Measurements from ENCODE around the gene RAB24. TPM values are rescaled to one million over a fixed set of nuclear protein-coding genes. Genes with fewer than 3 reads are reported as not detected.

The RAB24 gene
- total and polyA plus RNA-seq, 2 of the 4 experiments (the other 2 are of a cell fraction), result 18.5 to 60.8 TPM

- DNase-seq (no peak), ATAC-seq (ENCODE audit: low read depth) (peak; percentile 2)
- H3K27ac ChIP-seq (ENCODE audit: insufficient read depth, low read length), result peak overlapping the region; percentile 44; the same call in 1 of the 2 replicates
- BruUV-seq (replicated peaks), result no TSS peak
- H3K23ac ChIP-seq (ENCODE audit: low read depth, low read length), result 0 out of 2 replicates have a peak overlapping the region, but pooled peaks have one; percentile 17
- 0 out of 2 replicates have a peak overlapping the region, but pooled peaks have one; percentile 16 for H2BK120ac ChIP-seq (ENCODE audit: low read depth, low read length)
- H2AFZ ChIP-seq (replicated peaks; ENCODE audit: low read length, poor library complexity), result peak overlapping the region; percentile 79
- WGBS, 2 experiments (ENCODE audit: extremely low coverage in 2 of 2, insufficient read length in 1 of 2), result 17% methylated on average over 9 of the region's 19 CpGs; no CpG with 5 or more reads in 1 of the 2 experiments
- no peak overlapping the region for H4K5ac ChIP-seq (ENCODE audit: low read depth, low read length)
- H3K79me1 ChIP-seq (ENCODE audit: low read depth in 1 of 2, low read length in 2 of 2), result peaks cover 9 to 47% of the 10 kb centered on the region in 2 experiments; a peak in 3 of 4 replicates
- peak overlapping the region; percentile 48 for H3K14ac ChIP-seq (replicated peaks; ENCODE audit: low read depth, low read length)
- ChIA-PET POLR2A (ENCODE audit: unreplicated experiment) (no interaction called here), CTCF (no interaction called here)
- H3K4me2 ChIP-seq (ENCODE audit: low read depth, low read length), result peak overlapping the region; percentile 25; the same call in 1 of the 2 replicates
- H3K9me1 ChIP-seq (ENCODE audit: insufficient read depth, low read length), result 0 out of 2 replicates have a peak, but pooled peaks cover 2% of the 10 kb centered on the region
- H3K27me3 ChIP-seq (ENCODE audit: control insufficient read depth, insufficient read depth, low read length), result no peaks in the 10 kb centered on the region
- peaks cover 33% of the 10 kb centered on the region for H4K20me1 ChIP-seq (ENCODE audit: insufficient read depth, low read length)
- TF ChIP-seq RAD21 (IDR thresholded peaks at IDR 0.05; ENCODE audit: low read length), result no peak
- TF ChIP-seq SMC3 (IDR thresholded peaks at IDR 0.05; ENCODE audit: low read depth, low read length), result no peak
- no peak for TF ChIP-seq RFX5 (IDR thresholded peaks at IDR 0.05; ENCODE audit: low read depth, low read length)
- TF ChIP-seq RCOR1 (IDR thresholded peaks at IDR 0.05; ENCODE audit: insufficient replicate concordance, low read length), result no peak
- TF ChIP-seq POLR2A (IDR thresholded peaks at IDR 0.05; ENCODE audit: low read depth, low read length), result no peak
- no peak for TF ChIP-seq NFE2L2 (IDR thresholded peaks at IDR 0.05; ENCODE audit: low read depth, low read length)
- TF ChIP-seq CTCF (conservative IDR thresholded peaks at IDR 0.05; ENCODE audit: low read depth, low read length), result no peak
- TF ChIP-seq USF2 (IDR thresholded peaks at IDR 0.05; ENCODE audit: low read depth, low read length), result no peak
- no peak for TF ChIP-seq MAZ (IDR thresholded peaks at IDR 0.05; ENCODE audit: borderline replicate concordance, low read depth, low read length)
- no peak for TF ChIP-seq CEBPB (IDR thresholded peaks at IDR 0.05; ENCODE audit: low read depth, low read length)
- no peak for TF ChIP-seq MXI1 (IDR thresholded peaks at IDR 0.05; ENCODE audit: borderline replicate concordance, low read depth, low read length)
- no peak for TF ChIP-seq ELK1 (IDR thresholded peaks at IDR 0.05; ENCODE audit: borderline replicate concordance, low read depth, low read length)
- no peak for TF ChIP-seq CHD1 (IDR thresholded peaks at IDR 0.05; ENCODE audit: low read depth, low read length)
- TF ChIP-seq FOS (IDR thresholded peaks at IDR 0.05; ENCODE audit: low read depth, low read length), result no peak
- no peak for TF ChIP-seq BHLHE40 (IDR thresholded peaks at IDR 0.05; ENCODE audit: low read depth, low read length)
- peak overlapping the region; percentile 34 for H3K4ac ChIP-seq (ENCODE audit: low read depth, low read length)
- peak overlapping the region; percentile 67 for H2AK5ac ChIP-seq (ENCODE audit: low read depth, low read length)
- no peak overlapping the region for H3K4me3 ChIP-seq (ENCODE audit: insufficient read depth, low read depth, low read length)
- H3K56ac ChIP-seq (ENCODE audit: extremely low read depth, insufficient read depth, low read length), result no peak overlapping the region
- in situ Hi-C loops (cut with MboI; ENCODE audit: low sequenced_read_pairs), result loop anchor here (5.0 kb wide), 1 partner anchor 135 kb away; the partner anchor contains the start of gene PRR7
- H4K91ac ChIP-seq (ENCODE audit: insufficient read depth, low read depth, low read length), result peak overlapping the region; percentile 84
- H2BK20ac ChIP-seq (ENCODE audit: low read depth, low read length), result no peak overlapping the region
- dilution Hi-C loops (cut with HindIII; ENCODE audit: low sequenced_read_pairs, unreplicated experiment), result no loop called here
- H3K9ac ChIP-seq (ENCODE audit: low read depth, low read length), result peak overlapping the region; percentile 32; the same call in 1 of the 2 replicates
- no peaks in the 10 kb centered on the region for H3K9me3 ChIP-seq (ENCODE audit: control insufficient read depth, insufficient read depth, low read length)
- no peaks in the 10 kb centered on the region; the same call in 1 of the 2 replicates for H3K36me3 ChIP-seq (ENCODE audit: control insufficient read depth, insufficient read depth, low read length)
- H2AK9ac ChIP-seq (replicated peaks; ENCODE audit: low read depth, low read length, poor library complexity), result peak overlapping the region; percentile 88
- intact Hi-C loops (cut with micrococcal nuclease), result no loop called here
- H3K18ac ChIP-seq (ENCODE audit: low read depth, low read length), result no peak overlapping the region
- H2BK15ac ChIP-seq (ENCODE audit: low read depth, low read length), result no peak overlapping the region
- peak overlapping the region; percentile 2 for H2BK5ac ChIP-seq (ENCODE audit: low read depth, low read length, poor library complexity, severe bottlenecking)
- H4K8ac ChIP-seq (ENCODE audit: low read depth in 2 of 2, low read length in 2 of 2), result peak overlapping the region; percentile 26 to 66
- peaks cover 7% of the 10 kb centered on the region; the same call in 1 of the 2 replicates for H3K4me1 ChIP-seq (ENCODE audit: control insufficient read depth, insufficient read depth, low read length)
These were observed 9.2 kb upstream of the RAB24 start for GRCh38 chr5:177312649-177313181.
